Cardiac muscle cell (in vitro differentiated cells and primary cell): ENCODE measurements around the gene BRMS1. TPM values are rescaled to one million over a fixed set of nuclear protein-coding genes. Genes with fewer than 3 reads are reported as not detected.
A peak's percentile ranks its signal among the peaks of the same experiment; 100 is the strongest.
"Not testable (repeated sequence)": the region's sequence is repeated elsewhere in the genome, so short reads cannot be mapped to it uniquely, and the experiment has no call there.

ENCODE experiments used
- DNase-seq, 2 donors: peaks; one replicate each; pipeline versions ENCODE4 v3.0.0 to v3.0.0-alpha.2; 2010 to 2017; ENCODE audit warnings: low read depth in 1 of 2, low spot score in 1 of 2
- H3K27ac ChIP-seq: fragments of 200-600 bp; sonication (generic); 2 replicates; pipeline ENCODE4 v1.5.1; 2016
- H3K27me3 ChIP-seq: fragments of 200-600 bp; sonication (generic); 2 replicates; pipeline ENCODE4 v1.6.0; 2016; ENCODE audit warnings: control low read depth
- H3K36me3 ChIP-seq: fragments of 200-600 bp; sonication (generic); 2 replicates; pipeline ENCODE4 v1.5.1; 2016; ENCODE audit warnings: control low read depth
- H3K4me1 ChIP-seq: fragments of 200-600 bp; sonication (generic); 2 replicates; pipeline ENCODE4 v1.8.1; 2017; ENCODE audit warnings: low read depth, mild to moderate bottlenecking, mixed run types
- H3K4me3 ChIP-seq: fragments of 200-600 bp; sonication (generic); 2 replicates; pipeline ENCODE4 v1.5.1; 2016; ENCODE audit warnings: mild to moderate bottlenecking
- H3K9me3 ChIP-seq: fragments of 200-600 bp; sonication (generic); 2 replicates; pipeline ENCODE4 v1.5.1; 2017; ENCODE audit warnings: low read depth, mild to moderate bottlenecking, control low read depth
- polyA plus RNA-seq: library from polyadenylated mRNA; unstranded; fragments of >200 nt; fragmentation: Nextera tagmentation; extraction: Ambion mirVana; gene quantifications from 2 replicates; pipeline ENCODE4 v1.2.1, GENCODE V29; 2016
- total RNA-seq: library from RNA; depleted of rRNA; stranded (reverse); fragments of >200 nt; gene quantifications from 2 replicates; pipeline ENCODE4 v1.2.3, GENCODE V29; 2016
- TF ChIP-seq, protein P1 (sequence below): IDR thresholded peaks from 2 replicates; pipeline ENCODE4 v1.5.1; 2012; ENCODE audit warnings: low read depth, mild to moderate bottlenecking, low read length

The BRMS1 gene, protein sequence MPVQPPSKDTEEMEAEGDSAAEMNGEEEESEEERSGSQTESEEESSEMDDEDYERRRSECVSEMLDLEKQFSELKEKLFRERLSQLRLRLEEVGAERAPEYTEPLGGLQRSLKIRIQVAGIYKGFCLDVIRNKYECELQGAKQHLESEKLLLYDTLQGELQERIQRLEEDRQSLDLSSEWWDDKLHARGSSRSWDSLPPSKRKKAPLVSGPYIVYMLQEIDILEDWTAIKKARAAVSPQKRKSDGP
- total RNA-seq: 29.3 and 33.2 TPM in 2 replicates
- 33.8 and 37.3 TPM in 2 replicates for polyA plus RNA-seq

DNA sequence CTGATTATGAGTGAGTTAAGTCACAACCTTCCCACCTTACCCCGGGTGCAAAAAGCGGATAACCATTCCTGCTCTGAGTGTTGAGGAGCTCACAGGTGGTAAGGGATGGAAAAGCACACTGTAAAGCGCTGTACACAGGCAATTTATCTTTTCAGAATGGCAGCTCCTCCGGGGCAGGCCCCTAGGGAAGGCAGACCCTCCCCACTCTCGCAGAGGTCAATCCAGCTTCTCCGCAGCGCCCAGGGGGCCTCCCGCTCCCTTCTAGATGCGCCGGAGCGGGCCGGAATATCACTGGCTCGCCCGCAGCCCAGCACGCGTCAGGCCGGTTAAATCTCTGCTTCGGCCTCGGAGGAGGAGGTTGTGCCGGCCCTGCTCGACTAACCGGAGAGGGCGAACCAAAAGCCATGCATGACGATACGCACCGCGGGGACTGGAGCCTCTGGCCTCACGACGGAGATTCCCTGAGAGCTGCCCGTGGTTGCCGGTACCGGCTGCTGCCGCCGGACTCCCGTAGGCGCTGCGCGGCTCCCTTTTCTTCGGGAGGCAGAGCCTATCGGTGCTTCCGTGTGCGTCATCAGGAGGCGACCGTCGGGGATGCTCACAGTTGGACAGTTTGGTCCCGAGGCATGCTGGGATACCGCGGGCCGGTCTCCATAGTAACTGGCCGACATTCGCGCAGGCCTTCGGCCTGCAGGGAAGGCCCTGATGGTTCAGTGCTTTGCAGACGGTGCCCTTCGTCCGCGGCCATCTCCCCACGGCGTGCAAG is at the start of gene BRMS1:
BRMS1 (minus strand) TSS at position 555 of the 766 bp plus-strand sequence. CDS start 2,870 bp downstream, outside the sequence.
- H3K4me3 ChIP-seq: peak within 1 kb of the TSS; percentile 70
- peak; percentile 98 for DNase-seq
- TF ChIP-seq, protein P1, sequence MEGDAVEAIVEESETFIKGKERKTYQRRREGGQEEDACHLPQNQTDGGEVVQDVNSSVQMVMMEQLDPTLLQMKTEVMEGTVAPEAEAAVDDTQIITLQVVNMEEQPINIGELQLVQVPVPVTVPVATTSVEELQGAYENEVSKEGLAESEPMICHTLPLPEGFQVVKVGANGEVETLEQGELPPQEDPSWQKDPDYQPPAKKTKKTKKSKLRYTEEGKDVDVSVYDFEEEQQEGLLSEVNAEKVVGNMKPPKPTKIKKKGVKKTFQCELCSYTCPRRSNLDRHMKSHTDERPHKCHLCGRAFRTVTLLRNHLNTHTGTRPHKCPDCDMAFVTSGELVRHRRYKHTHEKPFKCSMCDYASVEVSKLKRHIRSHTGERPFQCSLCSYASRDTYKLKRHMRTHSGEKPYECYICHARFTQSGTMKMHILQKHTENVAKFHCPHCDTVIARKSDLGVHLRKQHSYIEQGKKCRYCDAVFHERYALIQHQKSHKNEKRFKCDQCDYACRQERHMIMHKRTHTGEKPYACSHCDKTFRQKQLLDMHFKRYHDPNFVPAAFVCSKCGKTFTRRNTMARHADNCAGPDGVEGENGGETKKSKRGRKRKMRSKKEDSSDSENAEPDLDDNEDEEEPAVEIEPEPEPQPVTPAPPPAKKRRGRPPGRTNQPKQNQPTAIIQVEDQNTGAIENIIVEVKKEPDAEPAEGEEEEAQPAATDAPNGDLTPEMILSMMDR: no peak
- H3K27me3 ChIP-seq: no peaks in the 10 kb centered on the region
- peaks cover 12% of the 10 kb centered on the region for H3K36me3 ChIP-seq
- no peaks in the 10 kb centered on the region for H3K9me3 ChIP-seq
- H3K27ac ChIP-seq: peak within 1 kb of the TSS; percentile 85
- peaks cover 14% of the 10 kb centered on the region for H3K4me1 ChIP-seq

DNA sequence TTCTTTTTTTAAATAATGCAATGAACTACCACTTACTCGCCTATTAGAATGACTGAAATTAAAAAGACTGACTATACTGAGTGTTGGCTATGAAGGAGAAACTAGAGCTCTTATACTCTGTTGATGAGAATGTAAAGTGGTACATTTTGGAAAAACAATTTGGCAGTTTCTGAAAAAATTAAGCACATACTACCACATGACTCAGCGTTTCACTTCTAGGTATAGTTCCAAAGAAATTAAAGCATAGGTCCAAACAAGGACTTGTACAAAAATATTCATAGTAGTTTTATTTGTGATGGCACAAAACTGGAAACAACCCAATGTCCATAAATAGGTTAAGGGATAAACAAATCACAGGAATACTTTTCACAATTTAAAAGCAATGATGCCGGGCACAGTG is 49.0 kb upstream of the BRMS1 start:
- Histone ChIP-seq H3K4me1 (no peaks in the 10 kb centered on the region), H3K4me3 (no peak overlapping the region), H3K9me3 (no peaks in the 10 kb centered on the region), H3K36me3 (no peaks in the 10 kb centered on the region), H3K27me3 (no peaks in the 10 kb centered on the region), H3K27ac (no peak overlapping the region)
- TF ChIP-seq, protein P1: no peak
- DNase-seq: no peak

DNA sequence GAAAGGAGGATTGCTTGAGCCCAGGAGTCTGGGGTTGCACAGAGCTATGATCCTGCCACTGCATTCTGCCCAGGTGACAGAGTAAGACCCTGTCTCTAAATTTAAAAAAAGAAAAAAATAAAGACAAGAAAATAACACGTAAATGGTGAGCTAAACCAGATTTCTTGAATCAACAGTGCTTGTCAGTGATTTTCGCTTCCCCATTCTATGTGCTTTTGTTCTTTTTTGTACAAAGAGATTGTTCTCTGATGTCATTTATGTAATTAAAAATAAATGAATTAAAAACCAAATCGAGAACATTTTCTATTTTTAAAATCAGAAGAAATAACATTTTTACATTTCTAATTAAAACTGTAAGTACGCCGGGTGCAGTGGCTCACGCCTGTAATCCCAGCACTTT is 46.4 kb upstream of the BRMS1 start:
- H3K27me3 ChIP-seq: no peaks in the 10 kb centered on the region
- no peak overlapping the region for H3K27ac ChIP-seq
- H3K36me3 ChIP-seq: no peaks in the 10 kb centered on the region
- TF ChIP-seq, protein P1: no peak
- H3K4me1 ChIP-seq: no peaks in the 10 kb centered on the region
- H3K9me3 ChIP-seq: no peaks in the 10 kb centered on the region
- no peak overlapping the region for H3K4me3 ChIP-seq
- DNase-seq: no peak

DNA sequence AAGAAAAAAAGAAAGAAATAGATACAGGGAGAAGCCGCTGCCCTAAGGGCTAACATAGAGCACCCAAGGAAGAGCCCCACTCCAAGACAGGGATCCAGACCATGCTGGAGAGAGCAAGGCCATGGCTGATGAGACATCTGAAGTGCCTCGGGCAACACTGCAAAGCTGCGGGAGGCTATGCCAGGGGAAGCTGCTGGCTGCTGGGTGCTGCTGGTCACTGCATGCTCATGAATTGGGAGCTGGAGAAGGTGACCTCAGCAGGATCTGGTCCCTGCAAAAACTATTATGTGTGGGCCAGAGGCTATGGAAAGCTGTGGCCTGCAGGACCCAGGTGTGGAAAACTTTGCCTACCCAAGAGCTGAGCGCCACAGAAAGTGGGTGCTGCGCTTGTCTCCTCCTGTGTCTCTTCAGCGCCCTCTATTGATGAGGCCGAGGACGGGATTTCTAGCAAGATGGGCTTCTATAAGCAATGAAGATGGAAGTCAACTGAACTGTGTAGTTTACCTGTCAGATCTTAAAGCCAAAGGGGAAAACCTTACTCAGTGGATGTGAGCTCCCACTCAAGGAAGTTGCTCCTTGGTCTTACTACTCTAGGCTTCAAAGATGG is 44.0 kb upstream of the BRMS1 start:
- H3K9me3 ChIP-seq: no peaks in the 10 kb centered on the region
- H3K27me3 ChIP-seq: no peaks in the 10 kb centered on the region
- no peaks in the 10 kb centered on the region for H3K4me1 ChIP-seq
- TF ChIP-seq, protein P1: peak; percentile 93
- DNase-seq: peak; percentile 79 to 85
- H3K4me3 ChIP-seq: no peak overlapping the region
- H3K27ac ChIP-seq: no peak overlapping the region
- no peaks in the 10 kb centered on the region for H3K36me3 ChIP-seq

DNA sequence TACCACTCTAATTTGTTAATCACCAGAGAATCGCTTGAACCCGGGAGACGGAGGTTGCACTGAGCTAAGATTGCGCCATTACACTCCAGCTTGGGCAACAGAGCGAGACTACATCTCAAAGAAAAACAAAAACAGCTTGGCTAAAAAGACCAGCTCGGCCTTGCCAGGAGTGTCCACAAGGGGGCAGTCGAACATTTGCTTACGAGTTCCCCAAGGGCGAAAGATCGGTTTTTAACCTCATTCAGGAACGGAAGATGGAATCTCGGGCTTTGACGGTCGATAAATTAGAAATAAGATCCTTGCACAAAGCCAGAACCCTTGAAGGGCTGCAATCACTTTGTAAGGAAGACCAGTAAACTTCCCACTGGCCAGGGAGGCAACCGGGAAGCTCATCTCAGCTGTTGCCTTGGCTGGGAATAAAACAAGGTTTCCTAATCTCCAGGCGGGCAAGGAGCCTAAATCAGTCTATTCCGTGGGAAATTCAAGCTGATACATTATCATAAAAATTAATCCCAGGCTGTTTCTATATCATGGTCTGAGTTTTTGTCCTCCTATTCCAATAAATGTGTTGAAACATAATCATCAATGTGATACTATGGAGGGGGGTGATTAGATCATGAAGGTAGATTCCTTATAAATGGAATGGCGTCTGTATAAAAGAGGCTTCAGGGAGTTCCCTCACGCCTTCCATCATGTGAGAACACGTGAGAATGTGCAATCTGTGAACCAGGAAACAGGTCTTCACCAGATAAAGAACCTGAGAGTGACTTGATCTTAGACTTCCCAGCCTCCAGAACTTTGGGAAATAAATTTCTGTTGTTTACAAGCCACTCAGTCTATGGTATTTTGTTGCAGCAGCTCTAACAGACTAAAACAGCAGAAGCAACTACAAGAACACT is 41.5 kb upstream of the BRMS1 start:
- H3K4me1 ChIP-seq: no peaks in the 10 kb centered on the region
- H3K4me3 ChIP-seq: peak overlapping the region; percentile 7
- H3K27ac ChIP-seq: no peak overlapping the region
- H3K9me3 ChIP-seq: no peaks in the 10 kb centered on the region
- DNase-seq: peak; percentile 90 to 92
- H3K36me3 ChIP-seq: no peaks in the 10 kb centered on the region
- no peaks in the 10 kb centered on the region for H3K27me3 ChIP-seq
- TF ChIP-seq, protein P1: peak; percentile 97

DNA sequence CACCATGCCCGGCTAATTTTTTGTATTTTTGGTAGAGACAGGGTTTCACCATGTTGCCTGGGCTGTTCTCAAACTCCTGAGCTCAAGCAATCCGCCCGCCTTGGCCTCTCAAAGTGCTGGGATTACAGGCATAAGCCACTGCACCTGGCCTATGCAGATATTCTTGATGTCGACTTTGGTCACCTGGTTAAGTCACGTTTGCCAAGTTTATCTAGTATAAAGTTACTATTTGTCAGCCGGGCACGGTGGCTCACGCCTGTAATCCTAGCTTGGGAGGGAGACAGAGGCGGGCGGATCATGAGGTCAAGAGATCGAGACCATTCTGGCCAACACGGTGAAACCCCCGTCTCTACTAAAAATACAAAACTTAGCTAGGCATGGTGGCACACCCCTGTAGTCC is 39.4 kb upstream of the BRMS1 start:
- H3K27me3 ChIP-seq, H3K9me3 ChIP-seq, H3K27ac ChIP-seq, H3K4me3 ChIP-seq, H3K4me1 ChIP-seq, H3K36me3 ChIP-seq, DNase-seq: not testable (repeated sequence)

DNA sequence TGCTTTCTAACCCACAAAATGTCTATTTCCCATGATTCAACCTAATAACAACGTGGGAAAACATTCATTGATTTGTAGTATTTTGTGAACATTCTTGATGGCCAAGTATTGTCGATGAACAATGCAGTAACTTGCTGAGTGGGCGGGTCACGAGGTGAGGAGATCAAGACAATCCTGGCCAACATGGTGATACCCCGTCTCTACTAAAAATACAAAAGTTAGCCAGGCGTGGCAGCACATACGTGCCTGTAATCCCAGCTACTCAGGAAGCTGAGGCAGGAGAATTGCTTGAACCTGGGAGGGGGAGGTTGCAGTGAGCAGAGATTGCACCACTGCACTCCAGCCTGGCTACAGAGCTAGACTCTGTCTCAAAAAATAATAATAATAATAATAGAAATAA is 35.4 kb upstream of the BRMS1 start:
- H3K4me3 ChIP-seq, H3K27ac ChIP-seq, H3K36me3 ChIP-seq, H3K27me3 ChIP-seq, H3K9me3 ChIP-seq, H3K4me1 ChIP-seq, DNase-seq: not testable (repeated sequence)

DNA sequence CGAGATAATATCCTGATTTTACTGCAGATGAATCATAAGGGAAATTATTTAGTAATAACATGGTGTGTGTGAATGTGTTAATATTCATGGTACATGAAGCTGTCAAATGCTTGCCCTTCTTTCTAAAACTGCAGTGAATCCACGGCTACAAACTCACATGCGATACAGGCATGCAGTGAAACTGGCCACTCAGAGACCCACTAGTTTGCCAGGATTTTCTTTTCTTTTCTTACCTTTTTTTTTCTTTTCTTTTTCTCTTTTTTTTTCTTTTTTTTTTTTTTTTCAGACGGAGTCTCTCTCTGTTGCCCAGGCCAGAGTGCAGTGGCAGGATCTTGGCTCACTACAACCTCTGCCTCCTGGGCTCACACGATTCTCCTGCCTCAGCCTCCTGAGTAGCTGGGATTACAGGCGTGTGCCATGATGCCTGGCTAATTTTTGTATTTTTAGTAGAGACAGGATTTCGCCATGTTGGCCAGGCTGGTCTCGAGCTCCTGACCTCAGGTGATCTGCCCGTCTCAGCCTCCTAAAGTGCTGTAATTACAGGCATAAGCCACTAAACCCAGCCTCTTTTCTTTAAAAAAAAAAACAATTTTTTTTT is 28.9 kb upstream of the BRMS1 start:
- Histone ChIP-seq H3K4me1 (peaks cover 18% of the 10 kb centered on the region), H3K27ac (peak overlapping the region; percentile 95)
- DNase-seq, H3K36me3 ChIP-seq, H3K9me3 ChIP-seq, H3K4me3 ChIP-seq, H3K27me3 ChIP-seq: not testable (repeated sequence)
